ENCODE data around the gene GRID2. TPM values are rescaled to one million over a fixed set of nuclear protein-coding genes. Genes with fewer than 3 reads are reported as not detected.

Gene GRID2
- total RNA-seq, 1 experiment from 2014 or later, result 2.2 TPM

GRCh38 chr4:92733231-92733630, 429.5 kb downstream of the GRID2 start:
- CTCF ChIA-PET, result no interaction called here
- no peak for DNase-seq

GRCh38 chr4:92735025-92735665, 431.4 kb downstream of the GRID2 start:
- intact Hi-C loops (cut with micrococcal nuclease), result no loop called here
- ChIA-PET POLR2A (ENCODE audit: unreplicated experiment) (no interaction called here), CTCF (no interaction called here)
- no peaks in the 10 kb centered on the region for H3K27me3 ChIP-seq (ENCODE audit: low read length)
- no peak overlapping the region for H3K9ac ChIP-seq (ENCODE audit: low read length)
- no TSS peak for BruUV-seq (replicated peaks)
- H3F3A ChIP-seq (ENCODE audit: low read length, unreplicated experiment), result no peaks in the 10 kb centered on the region
- H3K27ac ChIP-seq (ENCODE audit: low read length), result no peak overlapping the region
- H2AFZ ChIP-seq (ENCODE audit: low read length), result no peak overlapping the region
- TF ChIP-seq EZH2 (IDR thresholded peaks at IDR 0.05; ENCODE audit: low read length, unreplicated experiment), result no peak
- no peak for TF ChIP-seq EZH2phosphoT487 (IDR thresholded peaks at IDR 0.05; ENCODE audit: borderline replicate concordance, low read length)
- TF ChIP-seq, protein P1, sequence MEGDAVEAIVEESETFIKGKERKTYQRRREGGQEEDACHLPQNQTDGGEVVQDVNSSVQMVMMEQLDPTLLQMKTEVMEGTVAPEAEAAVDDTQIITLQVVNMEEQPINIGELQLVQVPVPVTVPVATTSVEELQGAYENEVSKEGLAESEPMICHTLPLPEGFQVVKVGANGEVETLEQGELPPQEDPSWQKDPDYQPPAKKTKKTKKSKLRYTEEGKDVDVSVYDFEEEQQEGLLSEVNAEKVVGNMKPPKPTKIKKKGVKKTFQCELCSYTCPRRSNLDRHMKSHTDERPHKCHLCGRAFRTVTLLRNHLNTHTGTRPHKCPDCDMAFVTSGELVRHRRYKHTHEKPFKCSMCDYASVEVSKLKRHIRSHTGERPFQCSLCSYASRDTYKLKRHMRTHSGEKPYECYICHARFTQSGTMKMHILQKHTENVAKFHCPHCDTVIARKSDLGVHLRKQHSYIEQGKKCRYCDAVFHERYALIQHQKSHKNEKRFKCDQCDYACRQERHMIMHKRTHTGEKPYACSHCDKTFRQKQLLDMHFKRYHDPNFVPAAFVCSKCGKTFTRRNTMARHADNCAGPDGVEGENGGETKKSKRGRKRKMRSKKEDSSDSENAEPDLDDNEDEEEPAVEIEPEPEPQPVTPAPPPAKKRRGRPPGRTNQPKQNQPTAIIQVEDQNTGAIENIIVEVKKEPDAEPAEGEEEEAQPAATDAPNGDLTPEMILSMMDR (conservative IDR thresholded peaks at IDR 0.05; ENCODE audit: low read depth, low read length), result peak; percentile 43; the same call in 1 of the 2 replicates
- no peaks in the 10 kb centered on the region for H3K79me2 ChIP-seq (ENCODE audit: low read length)
- no peaks in the 10 kb centered on the region for H3K4me1 ChIP-seq (ENCODE audit: insufficient read depth, low read length)
- no peaks in the 10 kb centered on the region for H3K9me2 ChIP-seq (replicated peaks; ENCODE audit: low read length)
- no peak overlapping the region for H3K4me3 ChIP-seq (ENCODE audit: low read length)
- no peak overlapping the region for H3K4me2 ChIP-seq (ENCODE audit: low read length)
- H3K36me3 ChIP-seq (ENCODE audit: low read depth, low read length), result no peaks in the 10 kb centered on the region
- no peak for ATAC-seq
- no peak for DNase-seq
- H4K20me1 ChIP-seq (ENCODE audit: low read length), result no peaks in the 10 kb centered on the region
- H3K9me3 ChIP-seq (ENCODE audit: low read length), result no peaks in the 10 kb centered on the region

More at GRCh38 chr4:92733231-92733630, 429.5 kb downstream of the GRID2 start:
- H3K79me2 ChIP-seq (ENCODE audit: low read length), result no peaks in the 10 kb centered on the region
- H3K27me3 ChIP-seq (ENCODE audit: low read length), result no peaks in the 10 kb centered on the region
- no peak overlapping the region for H2AFZ ChIP-seq (ENCODE audit: low read length)
- no peak overlapping the region for H3K4me3 ChIP-seq (ENCODE audit: low read length)
- no peaks in the 10 kb centered on the region for H3K9me3 ChIP-seq (ENCODE audit: low read length)
- intact Hi-C loops (cut with micrococcal nuclease), result no loop called here
- no peaks in the 10 kb centered on the region for H3K9me2 ChIP-seq (replicated peaks; ENCODE audit: low read length)
- no TSS peak for BruUV-seq (replicated peaks)
- no peak overlapping the region for H3K9ac ChIP-seq (ENCODE audit: low read length)
- H3K36me3 ChIP-seq (ENCODE audit: low read depth, low read length), result no peaks in the 10 kb centered on the region
- no peak overlapping the region for H3K27ac ChIP-seq (ENCODE audit: low read length)
- no peaks in the 10 kb centered on the region for H3F3A ChIP-seq (ENCODE audit: low read length, unreplicated experiment)
- H3K4me1 ChIP-seq (ENCODE audit: insufficient read depth, low read length), result no peaks in the 10 kb centered on the region
- ATAC-seq, result no peak
- H3K4me2 ChIP-seq (ENCODE audit: low read length), result no peak overlapping the region
- no peaks in the 10 kb centered on the region for H4K20me1 ChIP-seq (ENCODE audit: low read length)
- POLR2A ChIA-PET (ENCODE audit: unreplicated experiment), result no interaction called here
- TF ChIP-seq EZH2 (IDR thresholded peaks at IDR 0.05; ENCODE audit: low read length, unreplicated experiment) (no peak), EZH2phosphoT487 (IDR thresholded peaks at IDR 0.05; ENCODE audit: borderline replicate concordance, low read length) (no peak)
- TF ChIP-seq, protein P1 (conservative IDR thresholded peaks at IDR 0.05; ENCODE audit: low read depth, low read length), result no peak

DNA sequence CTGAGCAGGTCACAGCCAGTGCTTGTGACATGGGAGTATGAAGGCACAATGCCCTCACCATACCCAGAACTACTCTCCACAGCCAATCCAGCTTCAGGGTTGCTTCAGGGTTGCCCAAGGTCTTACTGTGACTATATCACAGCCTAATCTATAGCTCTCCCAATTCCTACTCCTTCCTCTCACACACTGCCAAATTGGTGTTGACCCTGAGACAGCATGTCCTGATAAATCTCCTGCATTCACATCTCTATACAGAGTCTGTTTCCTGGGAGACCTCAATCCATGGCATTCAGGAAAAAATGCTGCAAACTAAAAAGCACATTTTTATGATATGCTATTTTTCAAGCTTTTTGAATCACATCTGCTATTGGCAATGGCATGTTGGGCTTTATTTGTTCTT, 456.7 kb downstream of the GRID2 start:
- Histone ChIP-seq H3K4me2 (ENCODE audit: low read length) (no peak overlapping the region), H2AFZ (ENCODE audit: low read length) (no peak overlapping the region), H3K36me3 (ENCODE audit: low read depth, low read length) (no peaks in the 10 kb centered on the region), H3F3A (ENCODE audit: low read length, unreplicated experiment) (no peaks in the 10 kb centered on the region), H3K4me3 (ENCODE audit: low read length) (no peak overlapping the region), H3K4me1 (ENCODE audit: insufficient read depth, low read length) (no peaks in the 10 kb centered on the region), H3K9me2 (replicated peaks; ENCODE audit: low read length) (no peaks in the 10 kb centered on the region), H3K27me3 (ENCODE audit: low read length) (no peaks in the 10 kb centered on the region), H3K27ac (ENCODE audit: low read length) (no peak overlapping the region), H3K9ac (ENCODE audit: low read length) (no peak overlapping the region), H4K20me1 (ENCODE audit: low read length) (no peaks in the 10 kb centered on the region), H3K9me3 (ENCODE audit: low read length) (no peaks in the 10 kb centered on the region), H3K79me2 (ENCODE audit: low read length) (no peaks in the 10 kb centered on the region)
- TF ChIP-seq, protein P1 (conservative IDR thresholded peaks at IDR 0.05; ENCODE audit: low read depth, low read length), result no peak
- TF ChIP-seq EZH2 (IDR thresholded peaks at IDR 0.05; ENCODE audit: low read length, unreplicated experiment), result no peak
- TF ChIP-seq EZH2phosphoT487 (IDR thresholded peaks at IDR 0.05; ENCODE audit: borderline replicate concordance, low read length), result no peak
- no TSS peak for BruUV-seq (replicated peaks)
- ChIA-PET POLR2A (ENCODE audit: unreplicated experiment) (no interaction called here), CTCF (no interaction called here)
- intact Hi-C loops (cut with micrococcal nuclease), result no loop called here
- DNase-seq (no peak), ATAC-seq (no peak)
